ENCODE measurements around the gene PIP5K1A.
"Not testable (repeated sequence)": the region's sequence is repeated elsewhere in the genome, so short reads cannot be mapped to it uniquely, and the experiment has no call there.

Gene PIP5K1A, protein sequence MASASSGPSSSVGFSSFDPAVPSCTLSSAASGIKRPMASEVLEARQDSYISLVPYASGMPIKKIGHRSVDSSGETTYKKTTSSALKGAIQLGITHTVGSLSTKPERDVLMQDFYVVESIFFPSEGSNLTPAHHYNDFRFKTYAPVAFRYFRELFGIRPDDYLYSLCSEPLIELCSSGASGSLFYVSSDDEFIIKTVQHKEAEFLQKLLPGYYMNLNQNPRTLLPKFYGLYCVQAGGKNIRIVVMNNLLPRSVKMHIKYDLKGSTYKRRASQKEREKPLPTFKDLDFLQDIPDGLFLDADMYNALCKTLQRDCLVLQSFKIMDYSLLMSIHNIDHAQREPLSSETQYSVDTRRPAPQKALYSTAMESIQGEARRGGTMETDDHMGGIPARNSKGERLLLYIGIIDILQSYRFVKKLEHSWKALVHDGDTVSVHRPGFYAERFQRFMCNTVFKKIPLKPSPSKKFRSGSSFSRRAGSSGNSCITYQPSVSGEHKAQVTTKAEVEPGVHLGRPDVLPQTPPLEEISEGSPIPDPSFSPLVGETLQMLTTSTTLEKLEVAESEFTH

DNA sequence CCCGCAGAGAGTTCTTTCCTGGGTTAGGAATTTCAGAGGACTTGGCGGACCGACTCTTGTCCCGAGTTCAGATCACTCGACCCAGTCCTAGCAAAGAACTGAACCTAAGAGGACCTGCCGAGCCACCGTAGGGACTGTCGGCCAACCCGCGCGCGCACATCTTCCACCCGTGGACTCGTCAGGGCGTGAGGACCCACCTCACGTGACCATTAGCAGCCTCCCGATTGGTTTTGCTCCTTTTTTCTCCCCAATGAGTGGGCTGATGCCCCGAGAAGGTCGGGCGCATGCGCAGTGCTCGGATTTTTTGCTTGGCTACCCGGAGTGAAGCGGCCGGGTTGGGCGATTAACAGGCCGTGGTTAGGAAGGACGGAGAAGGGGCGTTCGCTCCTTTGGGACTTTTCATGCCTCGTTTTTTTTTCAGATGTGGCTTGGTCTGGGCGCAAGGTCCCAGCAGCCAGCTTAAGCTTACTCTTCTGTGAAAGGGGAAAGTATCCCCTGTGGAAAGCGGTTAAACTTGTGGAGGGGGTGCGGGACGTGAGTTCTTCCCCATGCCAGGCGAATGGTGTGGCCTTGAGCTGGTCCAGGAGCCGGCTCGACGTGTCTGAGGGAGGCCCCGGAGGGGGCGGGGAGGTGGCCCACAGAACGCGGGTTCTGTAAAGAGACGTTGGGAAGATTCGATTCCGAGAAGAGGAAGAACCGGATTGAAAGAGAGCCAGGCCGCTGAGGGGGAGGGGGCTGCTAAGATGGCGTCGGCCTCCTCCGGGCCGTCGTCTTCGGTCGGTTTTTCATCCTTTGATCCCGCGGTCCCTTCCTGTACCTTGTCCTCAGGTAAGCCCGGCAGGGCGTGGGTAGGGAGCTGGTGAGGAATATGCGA, at the start of gene PIP5K1A:
PIP5K1A (plus strand) TSS at position 299 of the 874 bp plus-strand sequence; CDS start at position 744, 445 bp downstream.
- peak; percentile 98 for DNase-seq

- no peak for DNase-seq
Observed at GRCh38 chr1:151156515-151156819, 41.9 kb upstream of the PIP5K1A start, which contains the start of gene TNFAIP8L2. TNFAIP8L2 (plus strand) TSS chr1:151156649; CDS start chr1:151158698, 2,049 bp downstream.

GRCh38 chr1:151157067-151157531, 41.3 kb upstream of the PIP5K1A start:
- DNase-seq, result no peak

DNA sequence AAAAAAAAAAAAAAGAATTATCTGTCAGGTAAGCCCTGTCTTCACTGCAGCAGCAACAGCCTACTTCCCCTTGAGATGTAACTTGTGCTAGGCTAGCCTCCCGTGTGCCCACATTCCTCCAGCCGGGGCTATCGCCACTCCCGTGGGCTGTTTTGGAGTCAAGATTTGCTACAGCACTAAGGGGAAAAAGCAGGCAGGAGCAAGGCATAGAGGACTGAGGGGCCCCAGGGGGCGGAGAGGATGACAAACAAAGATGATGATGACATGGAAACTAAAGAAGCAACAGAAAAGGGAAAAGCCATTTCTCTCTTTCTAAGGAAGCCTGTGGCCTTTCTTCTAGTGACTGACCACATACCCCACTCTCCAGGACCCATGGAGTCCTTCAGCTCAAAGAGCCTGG, 40.0 kb upstream of the PIP5K1A start:
- DNase-seq, result no peak

DNA sequence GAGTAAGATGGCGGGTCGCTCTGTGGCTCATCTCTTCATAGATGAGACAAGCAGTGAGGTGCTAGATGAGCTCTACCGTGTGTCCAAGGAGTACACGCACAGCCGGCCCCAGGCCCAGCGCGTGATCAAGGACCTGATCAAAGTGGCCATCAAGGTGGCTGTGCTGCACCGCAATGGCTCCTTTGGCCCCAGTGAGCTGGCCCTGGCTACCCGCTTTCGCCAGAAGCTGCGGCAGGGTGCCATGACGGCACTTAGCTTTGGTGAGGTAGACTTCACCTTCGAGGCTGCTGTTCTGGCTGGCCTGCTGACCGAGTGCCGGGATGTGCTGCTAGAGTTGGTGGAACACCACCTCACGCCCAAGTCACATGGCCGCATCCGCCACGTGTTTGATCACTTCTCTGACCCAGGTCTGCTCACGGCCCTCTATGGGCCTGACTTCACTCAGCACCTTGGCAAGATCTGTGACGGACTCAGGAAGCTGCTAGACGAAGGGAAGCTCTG, 39.6 kb upstream of the PIP5K1A start:
- DNase-seq, result no peak

- DNase-seq, result no peak
Observed at GRCh38 chr1:151159373-151159772, 39.0 kb upstream of the PIP5K1A start.

DNA sequence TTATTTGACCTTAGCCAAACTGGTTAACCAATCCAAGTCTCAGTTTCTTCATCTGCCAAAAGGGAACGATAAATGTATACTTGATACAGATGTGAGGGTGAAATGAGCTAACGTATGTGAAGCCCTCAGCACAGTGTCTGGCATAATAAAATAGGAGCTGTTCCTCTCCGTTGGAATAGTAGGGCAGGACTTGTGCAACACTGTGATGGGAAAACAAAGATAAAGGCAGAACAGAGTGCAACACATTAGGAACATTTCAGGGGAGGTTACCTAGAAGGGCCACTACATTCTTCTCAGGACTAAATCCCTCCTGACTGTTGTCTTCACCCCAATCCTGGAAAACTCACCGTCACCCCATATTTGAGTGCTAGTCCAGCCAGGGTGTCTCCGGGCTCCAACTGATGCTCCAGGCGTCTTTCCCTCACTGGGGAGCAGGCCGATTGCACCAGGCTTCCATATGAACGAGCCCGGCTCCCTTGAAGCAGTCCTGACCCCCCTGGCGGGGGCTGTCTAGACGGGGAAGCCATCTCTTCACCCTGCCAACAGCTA, 33.5 kb upstream of the PIP5K1A start:
- no peak for DNase-seq

DNA sequence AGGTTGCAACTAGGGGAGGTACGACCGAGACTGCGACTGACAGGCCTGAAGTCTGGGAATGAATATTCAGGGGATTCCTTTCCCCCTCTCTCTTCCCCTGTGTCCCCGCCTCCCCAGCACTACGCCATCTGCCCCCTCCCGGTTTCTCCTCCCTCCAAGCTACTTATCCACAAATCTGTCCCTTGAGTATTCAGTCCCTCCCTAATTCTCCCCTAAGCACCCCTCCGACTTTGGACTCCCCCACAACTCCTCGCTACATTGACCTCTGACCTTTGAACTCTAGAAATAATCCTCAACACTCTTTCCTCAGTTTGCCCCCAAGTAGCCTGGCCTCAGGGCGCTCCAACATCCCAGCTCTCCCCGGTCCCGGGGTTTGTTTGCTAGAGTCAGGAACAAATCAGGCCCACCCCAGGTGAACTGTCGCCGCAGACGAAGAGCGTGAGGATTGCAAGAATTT, 33.0 kb upstream of the PIP5K1A start:
- DNase-seq, result no peak

DNA sequence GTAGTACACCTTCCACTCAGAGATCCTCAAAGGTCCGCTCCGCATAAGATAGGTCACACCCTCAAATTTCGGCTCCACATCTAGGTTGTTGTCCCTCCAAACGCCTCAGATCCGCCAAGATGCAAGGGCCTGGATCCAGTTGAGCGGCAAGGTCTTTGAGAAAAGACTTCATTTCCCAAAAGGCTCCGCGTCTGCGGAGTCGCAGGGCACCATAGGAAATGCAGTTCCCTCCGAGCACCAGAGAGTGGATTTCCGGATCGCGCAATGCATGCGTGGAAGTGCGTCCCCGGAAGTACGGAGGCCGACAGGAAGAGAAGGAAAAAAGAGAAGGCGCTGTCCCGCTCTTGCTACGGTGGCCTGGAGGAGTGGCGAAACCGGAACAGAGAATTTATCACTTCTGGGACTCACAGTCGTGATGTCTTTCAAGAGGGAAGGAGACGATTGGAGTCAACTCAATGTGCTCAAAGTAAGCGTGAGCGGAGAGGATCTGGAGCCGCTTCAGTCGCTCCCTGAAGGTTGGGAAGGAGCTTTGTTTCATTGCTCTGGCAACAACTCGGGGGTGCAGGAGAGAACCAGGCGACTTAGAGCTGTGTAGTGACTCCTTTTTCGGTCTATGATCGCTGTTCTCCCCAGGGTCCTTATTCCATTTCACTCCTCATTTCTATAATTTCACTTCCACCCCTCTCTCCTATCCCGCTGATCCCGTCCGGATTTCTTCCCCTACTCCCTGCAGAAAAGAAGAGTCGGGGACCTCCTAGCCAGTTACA, 32.4 kb upstream of the PIP5K1A start, which contains the start of the genes LYSMD1 and SCNM1:
LYSMD1 (minus strand) TSS at position 165 of the 767 bp plus-strand sequence. CDS start 644 bp downstream, outside the sequence.
SCNM1 (plus strand) TSS at position 407 of the 767 bp plus-strand sequence; CDS start at position 416, 9 bp downstream.
- DNase-seq, result peak; percentile 99

DNA sequence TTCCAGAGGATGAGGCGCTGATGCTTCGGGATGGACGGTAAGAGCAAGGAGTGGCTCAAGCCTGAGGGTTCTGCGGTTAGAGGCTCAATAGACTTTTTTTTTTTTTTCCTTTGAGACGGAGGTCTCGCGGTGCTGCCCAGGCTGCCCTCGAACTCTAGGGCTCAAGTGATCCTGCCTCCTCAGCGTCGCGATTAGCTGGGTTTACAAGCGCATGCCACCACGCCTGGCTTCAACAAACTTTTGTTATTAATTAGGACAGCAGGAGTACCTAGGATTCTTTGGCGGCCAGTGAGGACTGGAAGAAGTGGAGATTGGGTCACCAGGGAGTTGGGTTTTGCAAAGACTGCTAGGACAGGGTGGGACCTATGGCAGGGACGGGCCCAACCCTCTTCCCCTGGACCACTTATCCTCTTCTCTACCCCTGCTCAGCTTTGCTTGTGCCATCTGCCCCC, 31.8 kb upstream of the PIP5K1A start:
- DNase-seq, result no peak

GRCh38 chr1:151167116-151167515, 31.2 kb upstream of the PIP5K1A start:
- no peak for DNase-seq

- DNase-seq, result no peak
Observed at GRCh38 chr1:151171190-151171589, 27.2 kb upstream of the PIP5K1A start.

DNA sequence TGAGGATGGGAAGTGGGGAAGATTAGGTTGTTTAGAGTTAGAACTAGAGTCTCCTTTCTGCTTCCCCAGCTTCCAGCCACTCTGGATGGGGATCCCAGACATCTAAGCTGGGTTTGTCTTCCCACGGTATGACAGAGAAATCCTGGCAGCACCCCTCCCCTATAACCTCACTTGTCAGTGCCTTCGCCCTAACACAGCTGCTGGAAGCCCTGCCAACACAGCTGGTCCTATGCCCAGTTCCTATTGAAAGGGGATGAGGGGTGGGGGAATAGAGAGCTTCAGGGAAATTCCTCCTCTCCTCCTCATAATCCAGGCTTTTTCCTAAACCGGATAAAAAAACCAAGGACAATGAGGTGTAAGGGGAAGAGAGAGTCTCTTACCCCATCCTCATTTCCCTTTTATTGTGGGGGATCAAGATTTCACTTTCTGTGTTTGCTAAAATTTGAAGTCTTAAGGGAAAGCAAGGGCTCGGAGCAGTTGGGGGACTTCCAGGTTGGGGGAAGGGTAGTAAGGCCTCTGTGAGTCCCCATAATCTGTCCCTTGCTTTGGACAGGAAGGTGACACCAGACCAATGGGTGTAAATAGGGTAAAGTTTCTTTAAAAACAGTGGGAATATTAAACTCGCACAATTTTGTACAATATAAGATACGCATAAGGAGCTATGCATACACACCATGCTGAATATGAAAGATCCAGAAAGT, 23.2 kb upstream of the PIP5K1A start:
- no peak for DNase-seq

DNA sequence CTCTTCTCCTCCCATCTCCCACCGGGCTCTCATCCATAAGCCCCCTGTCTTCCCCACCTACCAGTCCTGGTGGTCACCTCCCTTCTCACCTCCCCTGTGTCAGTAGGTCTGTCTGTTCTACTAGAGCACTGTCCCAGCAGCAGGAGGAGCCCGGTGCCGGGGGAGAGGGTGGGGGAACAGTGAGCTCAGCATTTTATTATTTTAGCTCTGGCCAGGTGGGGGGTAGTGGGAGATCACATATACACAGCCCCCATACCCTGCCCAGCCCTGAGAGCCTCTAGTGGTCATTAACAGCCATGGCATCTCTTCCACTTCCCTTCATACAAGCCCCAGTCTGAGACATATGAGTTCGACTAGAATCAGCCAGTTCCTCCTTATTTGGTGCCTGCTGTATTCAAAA, 22.5 kb upstream of the PIP5K1A start, which contains the start of gene TMOD4:
TMOD4 (minus strand) TSS at position 119 of the 400 bp plus-strand sequence. CDS start 1,106 bp downstream, outside the sequence.
- no peak for DNase-seq

DNA sequence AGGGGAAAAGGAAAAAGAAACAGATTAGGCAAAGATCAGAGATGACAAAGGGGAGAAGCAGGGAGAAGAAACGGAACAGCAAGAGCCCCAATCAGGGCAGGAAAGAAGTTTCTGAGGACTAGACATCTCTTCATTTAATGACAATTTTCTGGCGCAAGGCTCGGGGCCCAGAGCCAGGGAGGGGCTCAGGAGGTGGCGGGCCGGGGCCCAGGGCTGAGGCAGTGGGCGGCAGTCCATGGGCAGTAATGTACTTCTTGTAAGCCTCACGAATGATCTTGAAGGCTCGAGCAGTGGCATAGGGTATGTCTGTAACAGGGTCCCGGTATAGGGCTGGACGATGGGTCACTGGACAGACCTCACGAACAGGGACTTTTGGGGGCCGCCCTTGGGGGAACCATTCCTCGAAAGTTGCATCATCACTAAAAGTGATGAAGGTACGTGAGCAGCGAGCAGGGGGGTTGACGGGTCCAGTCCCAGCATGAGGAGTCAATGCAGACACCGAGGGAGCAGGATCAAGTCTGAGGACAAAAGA, 21.8 kb upstream of the PIP5K1A start:
- no peak for DNase-seq

- no peak for DNase-seq
Observed at GRCh38 chr1:151184211-151184610, 14.1 kb upstream of the PIP5K1A start.

DNA sequence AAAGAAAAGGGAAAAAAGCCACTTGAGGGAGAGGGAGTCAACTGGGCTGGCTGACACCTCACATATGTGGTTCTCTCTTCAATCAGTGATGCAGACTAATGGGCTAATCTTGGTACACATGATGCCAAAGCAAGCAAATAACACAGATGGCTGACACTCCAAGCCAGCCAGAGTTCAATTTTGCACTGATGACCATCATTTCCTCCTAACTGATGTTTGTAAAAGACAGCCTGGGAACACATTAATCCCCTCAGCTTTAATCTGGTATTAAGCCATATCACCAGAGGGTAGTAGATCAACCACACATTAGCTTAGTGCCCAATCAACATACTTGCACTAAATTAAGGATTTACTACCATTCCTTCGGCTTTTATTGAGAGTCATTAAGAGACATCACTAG, 11.1 kb upstream of the PIP5K1A start:
- no peak for DNase-seq

DNA sequence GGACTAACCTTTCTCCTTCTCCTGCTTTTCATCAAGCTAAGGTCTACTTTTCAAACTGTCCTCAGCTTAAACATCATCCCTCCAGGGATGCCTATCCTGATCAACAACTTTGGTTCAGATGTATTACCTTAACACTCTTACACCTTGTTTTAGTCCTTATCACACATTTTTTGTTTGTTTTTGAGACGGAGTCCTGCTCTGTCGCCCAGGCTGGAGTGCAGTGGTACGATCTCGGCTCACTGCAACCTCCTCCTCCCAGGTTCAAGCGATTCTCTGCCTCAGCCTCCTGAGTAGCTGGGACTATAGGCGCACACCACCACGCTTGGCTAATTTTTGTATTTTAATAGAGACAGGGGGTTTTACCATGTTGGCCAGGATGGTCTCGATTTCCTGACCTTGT, 9.7 kb upstream of the PIP5K1A start:
- DNase-seq, result not testable (repeated sequence)

DNA sequence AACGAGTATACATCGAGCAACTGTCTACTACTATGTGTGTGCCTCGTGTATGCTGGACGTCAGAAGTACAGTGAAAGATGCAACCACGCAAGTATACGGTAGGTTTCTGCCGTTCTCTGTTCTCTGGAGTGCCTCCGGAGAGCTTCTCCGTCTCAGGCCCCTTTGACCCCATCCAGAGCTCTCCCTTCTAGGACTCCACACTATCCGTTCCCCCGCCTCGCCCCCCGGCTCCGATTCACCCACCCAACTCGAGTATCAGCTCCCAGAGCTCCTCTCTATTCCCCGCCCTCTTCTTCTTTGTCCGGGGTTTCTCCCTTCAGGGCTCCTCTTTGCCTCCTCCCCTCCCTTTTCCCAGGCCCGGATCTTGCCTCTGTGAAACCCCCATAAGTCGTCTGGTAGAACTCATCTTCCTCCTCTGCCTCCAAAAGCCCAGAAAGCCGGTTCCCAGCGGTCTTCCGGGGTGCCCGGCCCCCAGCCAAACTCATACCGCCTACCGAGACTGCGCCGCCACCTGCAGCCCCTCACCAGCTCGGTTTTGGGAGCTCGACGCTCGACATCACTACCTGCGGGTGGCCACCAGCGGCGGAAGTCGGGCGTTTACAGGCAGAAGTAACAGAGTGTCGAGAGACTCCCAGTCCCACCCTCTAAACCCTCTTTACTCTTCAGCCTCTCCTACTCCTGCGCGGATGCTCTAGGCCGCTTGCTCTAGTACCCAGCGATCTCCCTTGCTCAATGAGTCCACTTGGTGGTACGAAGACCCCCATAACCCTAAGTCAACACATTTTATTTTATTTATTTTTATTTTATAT, 8.5 kb upstream of the PIP5K1A start, which contains the start of gene VPS72:
VPS72 (minus strand) TSS at position 561 of the 809 bp plus-strand sequence; CDS start at position 485, 76 bp downstream.
- DNase-seq, result peak; percentile 92

Data from NCI-H774 (cell line).